Loucy (cell line): ENCODE results near the gene CELSR2.

Source experiments
- CTCF ChIP-seq: fragments of 200-600 bp; sonication (generic); conservative IDR thresholded peaks from 2 replicates; pipeline ENCODE4 v1.5.1; 2014; ENCODE audit warnings: mild to moderate bottlenecking, antibody characterized with exemption, low read length
- EZH2phosphoT487 ChIP-seq: fragments of 200-600 bp; IDR thresholded peaks from 2 replicates; pipeline ENCODE4 v1.6.1; 2018; ENCODE audit warnings: antibody characterized with exemption, mild to moderate bottlenecking, moderate library complexity, borderline replicate concordance

DNA sequence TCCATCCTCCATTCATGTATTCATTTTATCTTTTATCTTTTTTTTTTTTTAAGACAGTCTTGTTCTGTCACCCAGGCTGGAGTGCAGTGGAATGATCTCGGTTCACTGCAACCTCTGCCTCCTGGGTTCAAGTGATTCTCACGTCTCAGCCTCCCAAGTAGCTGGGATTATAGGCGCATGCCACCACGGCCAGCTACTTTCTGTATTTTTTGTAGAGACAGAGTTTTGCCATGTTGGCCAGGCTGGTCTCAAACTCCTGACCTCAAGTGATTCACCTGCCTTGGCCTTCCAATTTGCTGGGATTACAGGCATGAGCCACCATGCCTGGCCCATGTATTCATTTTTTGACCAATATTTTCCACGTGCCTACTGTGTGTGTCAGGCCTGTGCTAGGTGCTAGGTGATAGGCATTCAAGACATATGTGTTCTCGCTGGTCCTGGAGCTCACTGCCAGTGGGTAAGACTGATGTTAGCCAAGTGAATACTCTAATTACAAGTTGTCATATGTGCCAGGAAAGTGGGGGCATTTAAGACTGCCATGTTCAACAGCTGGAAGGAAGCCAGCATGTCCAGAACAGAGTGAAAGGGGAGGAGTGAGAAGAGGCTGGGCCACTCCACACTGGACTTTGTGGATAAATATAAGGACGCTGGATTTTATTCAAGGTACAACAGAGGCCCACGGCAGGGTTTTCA lies 5.3 kb upstream of the CELSR2 start:
- TF ChIP-seq CTCF = no peak
- TF ChIP-seq EZH2phosphoT487 = no peak
